Measurements from ENCODE around the gene HTR4.
"Not testable (repeated sequence)": the region's sequence is repeated elsewhere in the genome, so short reads cannot be mapped to it uniquely, and the experiment has no call there.

The HTR4 gene, protein sequence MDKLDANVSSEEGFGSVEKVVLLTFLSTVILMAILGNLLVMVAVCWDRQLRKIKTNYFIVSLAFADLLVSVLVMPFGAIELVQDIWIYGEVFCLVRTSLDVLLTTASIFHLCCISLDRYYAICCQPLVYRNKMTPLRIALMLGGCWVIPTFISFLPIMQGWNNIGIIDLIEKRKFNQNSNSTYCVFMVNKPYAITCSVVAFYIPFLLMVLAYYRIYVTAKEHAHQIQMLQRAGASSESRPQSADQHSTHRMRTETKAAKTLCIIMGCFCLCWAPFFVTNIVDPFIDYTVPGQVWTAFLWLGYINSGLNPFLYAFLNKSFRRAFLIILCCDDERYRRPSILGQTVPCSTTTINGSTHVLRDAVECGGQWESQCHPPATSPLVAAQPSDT

DNA sequence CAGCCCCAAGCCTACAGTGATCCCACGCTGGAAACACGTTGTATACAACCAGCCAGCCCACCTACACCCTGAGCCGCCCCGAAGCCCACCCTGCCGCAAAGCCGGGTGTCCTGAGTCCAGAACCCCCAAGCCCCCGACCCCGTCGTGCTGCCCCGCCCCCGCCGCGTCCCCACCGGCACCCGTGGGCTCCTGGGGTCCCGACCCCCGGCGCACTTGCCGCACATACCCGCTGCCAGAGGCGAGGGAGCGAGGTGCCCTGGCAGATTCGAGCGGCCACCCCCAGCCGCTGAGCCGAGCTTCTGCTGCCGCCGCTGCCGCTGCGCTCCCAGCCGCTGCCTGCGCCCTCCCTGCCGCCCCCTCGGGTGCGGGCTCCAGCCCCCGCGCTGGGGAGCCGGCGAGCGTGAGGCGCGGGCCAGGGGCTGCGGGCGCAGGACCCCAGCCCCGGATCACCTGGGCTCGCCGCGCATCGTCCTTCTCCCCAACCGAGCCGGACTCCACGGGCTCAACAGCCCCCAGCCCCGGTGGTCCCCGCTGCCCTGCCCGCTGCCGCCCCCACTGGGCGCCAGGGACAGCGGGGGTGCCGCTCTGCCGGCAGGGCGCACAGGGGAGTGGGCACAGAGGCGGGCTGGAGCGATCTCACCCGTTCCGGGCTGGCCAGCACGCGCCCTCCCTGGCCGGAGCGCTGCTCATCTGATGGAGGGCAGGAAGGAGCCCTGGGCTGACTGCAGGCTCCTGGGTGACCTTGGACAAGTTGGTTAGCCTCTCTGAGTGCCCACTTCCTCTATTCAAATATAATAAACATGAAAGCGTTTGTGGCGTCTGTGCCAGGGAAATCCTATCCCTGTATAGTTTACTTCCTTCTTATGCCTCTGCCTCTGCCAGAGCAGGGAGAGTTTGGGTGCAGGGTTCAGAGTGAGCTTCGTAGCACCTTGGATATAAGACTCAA is at the start of gene HTR4:
HTR4 (minus strand) TSS at position 692 of the 946 bp plus-strand sequence. CDS start 17,513 bp downstream, outside the sequence.
- peak; percentile 16 for DNase-seq

DNA sequence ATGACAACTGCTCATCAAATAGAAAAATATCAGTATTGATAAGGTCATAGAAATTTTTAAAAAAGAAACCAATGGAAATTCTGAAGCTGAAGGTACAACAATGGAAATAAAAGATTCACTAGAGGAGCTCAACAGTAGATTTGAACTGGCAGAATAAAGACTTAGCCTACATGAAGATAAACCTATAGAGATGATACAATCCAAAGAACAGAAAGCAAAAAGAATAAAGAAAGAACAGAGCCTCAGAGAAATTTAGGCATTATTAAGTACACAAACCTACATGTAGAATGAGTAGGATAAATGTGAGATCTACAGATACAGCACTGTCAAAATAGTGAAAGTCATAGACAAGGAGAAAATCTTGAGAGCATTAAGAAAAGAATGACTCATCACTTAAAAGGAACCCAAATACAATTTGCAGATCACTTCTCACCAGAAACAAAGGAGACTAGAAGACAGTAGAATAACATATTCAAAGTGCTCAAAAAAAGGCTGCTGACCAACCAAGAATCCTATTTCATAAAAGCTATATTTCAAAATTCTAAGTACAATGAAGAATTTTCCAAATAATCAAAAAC is 47.8 kb upstream of the HTR4 start:
- no peak for DNase-seq

DNA sequence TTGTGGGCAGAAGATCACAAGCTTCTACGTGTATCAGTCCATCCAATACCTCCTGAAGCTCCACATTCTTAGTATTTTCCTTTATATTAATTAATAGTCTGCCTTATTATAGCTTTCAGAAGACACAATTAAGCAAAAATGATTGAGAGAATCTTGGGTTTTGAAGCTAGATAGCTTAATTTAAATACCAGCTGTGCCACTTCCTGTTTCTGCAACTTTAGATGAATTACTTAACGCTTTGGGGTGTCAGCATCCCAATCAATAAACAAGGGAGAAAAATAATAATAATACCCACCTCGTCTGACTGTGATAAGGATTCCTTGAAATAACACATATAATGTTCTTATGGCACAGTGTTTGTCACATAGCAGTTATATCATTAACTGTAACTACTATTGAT is 44.7 kb upstream of the HTR4 start:
- no peak for DNase-seq

DNA sequence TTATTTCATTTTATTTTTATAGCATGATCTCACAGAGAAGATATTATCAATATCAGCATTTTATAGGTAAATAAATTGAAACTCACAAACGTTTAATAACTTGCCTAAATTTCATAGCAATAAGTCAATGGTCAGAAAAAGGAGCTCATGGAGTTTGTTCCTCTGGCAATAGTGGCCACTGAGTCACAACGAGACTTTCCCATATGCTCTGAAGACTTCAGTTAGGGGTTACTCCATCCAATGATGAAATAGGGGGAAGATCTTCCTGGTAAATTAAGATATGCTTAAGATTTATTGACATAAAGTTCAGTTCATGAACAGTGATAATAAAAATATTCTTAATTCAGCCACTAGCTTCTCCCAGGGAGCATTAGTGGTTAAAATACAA is 43.5 kb upstream of the HTR4 start:
- DNase-seq, result no peak

DNA sequence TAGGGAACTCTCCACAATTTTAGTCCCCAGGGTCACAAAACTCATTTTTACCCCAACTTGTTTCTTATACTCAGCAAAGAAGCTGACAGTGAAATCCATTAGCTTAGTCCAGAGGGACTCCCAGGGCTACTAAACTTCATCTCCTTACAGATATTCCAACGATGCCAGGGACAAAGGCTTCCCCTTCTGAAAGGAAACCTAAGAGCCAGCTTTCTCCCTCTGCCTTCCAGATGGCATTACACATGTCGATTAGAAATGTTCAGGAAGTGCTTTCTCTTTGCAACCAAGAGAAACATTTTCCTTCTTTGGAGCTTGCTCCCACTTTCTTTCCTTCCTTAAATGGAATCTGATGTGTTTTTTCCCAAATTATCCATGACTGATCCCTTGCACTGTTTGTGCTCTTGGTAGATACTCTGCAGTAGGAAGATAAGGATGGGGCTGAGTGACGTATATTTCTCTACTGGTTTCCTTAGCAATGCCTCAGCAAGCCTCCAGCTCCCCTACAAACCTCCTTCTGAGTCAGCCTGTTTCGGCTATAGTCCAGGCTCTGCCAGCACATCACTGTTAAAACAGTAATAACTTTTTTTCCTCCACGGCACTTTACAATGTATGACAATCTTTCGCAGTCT is 43.0 kb upstream of the HTR4 start:
- DNase-seq, result no peak

DNA sequence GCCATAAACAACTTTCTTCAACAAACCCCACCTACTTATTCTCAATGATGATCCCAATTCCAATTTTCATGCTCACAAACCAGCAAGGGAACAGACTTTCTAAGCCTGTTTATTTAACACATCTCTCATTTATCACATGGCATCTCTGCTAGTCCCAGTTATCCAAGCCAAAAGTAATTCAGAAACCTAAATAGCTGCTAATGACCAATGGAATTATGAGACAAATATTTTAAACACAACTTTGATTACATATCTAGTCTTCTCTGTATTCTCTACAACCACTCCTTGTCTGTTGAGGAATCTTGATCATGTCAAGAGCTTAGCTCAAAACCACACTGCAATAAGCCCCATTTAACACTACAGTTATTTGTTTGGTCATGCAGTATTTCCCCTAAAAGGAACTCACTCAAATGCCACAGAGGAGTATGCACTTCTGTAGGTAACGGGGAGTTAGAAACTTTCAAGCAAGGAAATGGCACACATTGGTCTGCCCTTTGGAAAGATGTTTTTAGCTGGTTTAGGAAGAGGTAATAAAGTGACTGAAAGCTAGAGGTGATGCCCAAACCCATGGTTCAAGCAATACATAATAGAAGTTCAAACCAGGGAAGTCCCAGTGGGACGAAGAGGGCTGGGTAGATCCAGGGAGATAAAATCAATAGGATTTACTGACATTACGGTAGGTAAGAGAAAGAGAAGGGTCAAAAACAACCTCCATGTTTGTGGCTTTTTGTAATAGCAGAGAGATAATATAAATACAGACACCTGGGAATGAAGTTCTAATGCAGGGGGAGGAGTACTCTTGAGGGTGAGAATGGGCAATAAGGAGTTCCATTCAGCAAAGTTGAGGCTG is 42.1 kb upstream of the HTR4 start:
- no peak for DNase-seq

DNA sequence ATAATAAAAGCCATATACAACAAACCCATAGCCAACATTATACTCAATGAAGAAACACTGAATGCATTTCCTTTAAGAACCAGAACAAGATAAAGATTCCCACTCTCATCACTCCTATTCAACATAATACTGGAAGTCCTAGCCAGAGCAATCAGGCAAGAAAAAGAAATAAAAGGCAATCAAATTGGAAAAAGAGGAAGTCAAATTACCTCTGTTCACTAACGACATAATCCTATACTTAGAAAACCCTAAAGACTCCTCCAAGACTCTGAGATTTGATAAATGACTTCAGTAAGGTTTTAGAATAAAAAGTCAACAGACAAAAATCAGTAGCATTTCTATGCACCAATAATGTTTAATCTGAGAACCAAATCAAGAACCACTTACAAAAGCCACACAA is 36.6 kb upstream of the HTR4 start:
- DNase-seq, result no peak

DNA sequence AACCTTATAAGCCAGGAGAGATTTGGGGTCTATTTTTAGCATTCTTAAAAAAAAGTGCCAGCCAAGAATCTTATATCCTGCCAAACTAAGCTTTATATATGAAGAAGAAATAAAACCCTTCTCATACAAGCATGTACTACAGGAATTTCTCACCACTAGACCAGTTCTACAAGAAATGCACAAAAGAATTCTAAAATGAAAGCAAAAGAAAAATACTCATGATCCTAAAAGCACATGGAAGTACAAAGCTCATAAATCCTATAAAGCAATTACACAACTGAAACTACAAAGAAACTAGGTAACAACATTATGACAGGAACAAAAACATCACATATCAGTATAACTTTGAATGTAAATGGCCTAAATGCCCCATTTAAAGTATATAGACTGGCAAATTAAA is 34.5 kb upstream of the HTR4 start:
- DNase-seq, result no peak

DNA sequence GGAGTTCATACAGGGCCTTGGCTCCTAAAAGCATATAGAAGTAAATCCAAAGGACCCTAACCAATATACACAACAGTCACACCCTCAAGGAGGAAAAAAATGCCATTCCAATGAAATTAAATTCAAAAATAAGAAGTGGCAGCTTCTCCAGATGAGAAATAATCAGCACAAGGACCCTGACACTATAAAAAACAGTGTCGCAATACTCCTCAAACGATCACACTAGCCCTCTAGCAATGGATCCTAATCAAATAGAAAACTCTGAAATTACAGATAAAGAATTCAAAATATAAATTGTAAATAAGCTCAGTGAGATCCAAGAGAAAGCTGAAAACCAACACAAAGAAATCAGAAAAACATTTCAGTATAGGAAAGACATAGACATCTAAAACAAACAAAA is 33.5 kb upstream of the HTR4 start:
- no peak for DNase-seq

DNA sequence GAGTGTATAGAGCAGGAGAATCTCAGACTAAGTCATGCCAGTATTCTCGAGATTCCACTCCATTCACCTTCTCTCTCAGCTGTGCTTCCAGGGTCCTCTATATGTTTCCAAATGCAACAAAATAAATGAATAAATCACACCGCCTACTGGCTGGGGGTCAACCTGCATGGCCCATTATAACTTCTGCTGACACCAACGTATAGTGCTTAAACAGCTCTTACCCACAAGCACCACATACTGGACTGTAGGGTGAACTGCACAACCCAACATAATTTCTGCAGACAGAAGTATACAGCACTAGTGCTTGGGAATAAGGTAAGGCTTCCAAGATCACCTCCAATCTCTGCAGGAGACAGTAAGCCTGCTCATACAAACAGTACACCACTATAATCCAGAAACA is 33.1 kb upstream of the HTR4 start:
- no peak for DNase-seq

DNA sequence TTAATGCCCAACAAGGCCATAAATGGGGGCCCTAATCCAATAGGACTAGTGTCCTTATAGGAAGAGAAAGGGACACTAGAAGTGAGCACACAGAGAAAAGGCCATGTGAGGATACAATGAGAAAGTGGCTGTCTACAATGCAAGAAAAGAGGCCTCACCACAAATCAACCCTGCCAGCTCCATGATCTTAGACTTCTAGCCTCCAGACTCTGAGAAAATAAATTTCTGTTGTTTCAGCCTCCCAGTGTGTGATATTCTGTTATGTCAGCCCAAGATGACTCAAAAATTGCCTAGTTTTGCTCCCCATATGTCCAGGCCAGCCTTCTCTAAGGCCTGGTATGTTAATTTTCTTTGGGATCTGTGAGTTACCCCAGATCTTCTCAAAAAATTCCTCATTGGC is 32.3 kb upstream of the HTR4 start:
- DNase-seq, result no peak

DNA sequence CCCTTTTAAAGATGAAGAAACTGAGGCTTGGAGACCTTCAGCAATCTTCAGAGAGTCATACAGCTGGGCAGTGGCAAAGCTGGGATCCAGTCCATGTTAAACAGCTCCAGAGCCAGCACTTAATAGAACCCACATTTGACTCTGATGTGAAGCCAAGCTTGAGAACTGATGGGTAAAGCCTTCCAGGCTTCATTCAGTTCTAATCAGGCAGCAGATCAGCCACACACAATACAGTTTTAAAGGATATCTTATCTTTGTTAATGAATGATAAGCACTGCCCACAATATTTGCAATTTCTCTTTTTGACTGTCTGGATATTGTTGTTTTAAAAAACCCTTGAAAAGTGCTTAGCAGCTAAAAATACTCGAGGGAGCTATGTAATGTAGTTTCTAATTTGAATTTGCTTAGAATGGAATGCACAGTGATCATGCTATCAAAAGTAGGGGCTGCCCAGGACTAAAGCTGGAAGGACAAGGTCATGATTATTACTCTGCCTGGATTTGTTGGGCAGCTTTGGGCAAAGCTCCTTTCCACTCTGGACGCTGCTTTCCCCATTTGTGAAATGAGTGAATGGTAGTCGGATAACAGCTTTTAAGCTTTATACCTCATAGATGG is 31.3 kb upstream of the HTR4 start:
- no peak for DNase-seq

DNA sequence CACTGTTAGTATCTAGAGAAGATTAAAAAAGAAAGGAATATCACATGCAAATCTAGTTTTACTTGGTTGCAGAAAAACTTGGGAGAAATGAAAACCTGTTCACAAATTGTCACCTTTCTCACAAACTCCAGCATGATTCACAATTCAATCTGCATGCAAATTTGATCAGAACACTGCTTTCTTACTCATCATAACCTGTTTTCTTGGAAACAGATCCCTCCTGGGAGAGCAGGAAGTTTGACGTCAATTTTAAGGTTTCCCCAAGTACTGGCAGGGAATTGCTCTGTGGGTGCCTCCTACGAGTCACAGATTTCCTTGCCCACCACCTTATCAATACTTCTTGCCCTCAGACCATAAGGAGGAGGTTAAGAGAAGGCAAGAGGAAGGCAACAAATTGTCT is 30.2 kb upstream of the HTR4 start:
- no peak for DNase-seq

DNA sequence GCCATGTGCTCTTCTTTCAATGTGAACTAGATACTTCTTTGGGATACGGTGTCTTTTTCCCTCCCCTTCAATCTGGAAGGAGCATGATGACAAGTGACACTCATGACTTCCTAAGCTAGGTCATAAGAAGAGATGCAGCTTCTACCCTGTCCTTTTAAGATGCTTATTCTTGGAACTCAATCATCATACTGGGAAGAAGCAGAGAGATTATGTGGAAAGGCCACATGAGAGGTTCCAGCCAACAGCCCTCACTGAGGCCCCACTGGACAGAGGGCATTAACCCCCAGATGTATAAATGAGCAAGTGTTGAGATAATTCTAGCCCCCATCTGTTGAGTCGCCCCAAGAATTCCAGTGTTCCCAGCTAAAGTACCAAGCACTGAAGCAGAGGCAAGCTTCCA is 29.3 kb upstream of the HTR4 start:
- no peak for DNase-seq

DNA sequence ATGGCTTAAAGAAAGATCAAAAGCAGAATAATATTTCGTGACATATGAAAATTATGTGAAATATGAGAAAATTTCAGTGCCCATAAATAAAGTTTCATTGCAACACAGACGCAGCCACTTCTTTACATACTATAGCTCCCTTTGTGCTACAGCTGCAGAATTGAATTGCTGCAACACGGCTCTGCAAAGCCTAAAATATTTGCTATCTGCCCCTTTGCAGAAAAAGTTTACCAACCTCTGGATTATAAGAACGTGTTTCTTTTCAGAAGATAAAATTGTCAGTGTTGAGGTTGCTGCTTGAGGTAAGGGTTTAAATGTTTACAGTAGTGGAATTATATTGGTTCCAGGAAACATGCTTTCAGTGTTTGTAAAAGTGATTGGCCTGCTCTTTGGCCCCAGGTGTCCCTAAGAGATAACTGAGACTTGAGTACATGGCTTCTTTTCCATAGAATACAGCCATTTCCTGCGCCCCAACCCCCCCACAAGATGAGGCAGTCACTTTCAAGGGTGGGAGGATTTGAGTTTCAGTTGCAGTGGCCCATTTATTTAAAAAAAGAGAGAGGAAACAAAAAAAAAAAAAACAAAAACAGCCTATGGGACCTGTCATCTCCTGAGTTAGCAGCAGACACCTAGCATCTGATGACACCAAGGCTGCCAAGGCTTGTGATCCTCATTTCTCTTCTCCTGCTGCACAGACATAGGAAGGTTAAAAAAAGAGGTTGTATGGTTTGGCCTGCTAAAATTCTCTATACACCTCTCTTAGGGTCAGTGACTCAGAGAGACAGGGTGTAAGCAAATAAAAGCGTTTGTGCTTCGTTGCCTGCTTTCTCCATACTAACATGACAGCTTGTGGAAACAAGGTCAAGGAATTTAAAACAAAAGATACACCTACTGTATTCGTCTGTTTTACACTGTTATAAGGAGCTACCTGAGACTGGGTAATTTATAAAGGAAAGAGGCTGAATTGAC is 28.0 kb upstream of the HTR4 start:
- no peak for DNase-seq

DNA sequence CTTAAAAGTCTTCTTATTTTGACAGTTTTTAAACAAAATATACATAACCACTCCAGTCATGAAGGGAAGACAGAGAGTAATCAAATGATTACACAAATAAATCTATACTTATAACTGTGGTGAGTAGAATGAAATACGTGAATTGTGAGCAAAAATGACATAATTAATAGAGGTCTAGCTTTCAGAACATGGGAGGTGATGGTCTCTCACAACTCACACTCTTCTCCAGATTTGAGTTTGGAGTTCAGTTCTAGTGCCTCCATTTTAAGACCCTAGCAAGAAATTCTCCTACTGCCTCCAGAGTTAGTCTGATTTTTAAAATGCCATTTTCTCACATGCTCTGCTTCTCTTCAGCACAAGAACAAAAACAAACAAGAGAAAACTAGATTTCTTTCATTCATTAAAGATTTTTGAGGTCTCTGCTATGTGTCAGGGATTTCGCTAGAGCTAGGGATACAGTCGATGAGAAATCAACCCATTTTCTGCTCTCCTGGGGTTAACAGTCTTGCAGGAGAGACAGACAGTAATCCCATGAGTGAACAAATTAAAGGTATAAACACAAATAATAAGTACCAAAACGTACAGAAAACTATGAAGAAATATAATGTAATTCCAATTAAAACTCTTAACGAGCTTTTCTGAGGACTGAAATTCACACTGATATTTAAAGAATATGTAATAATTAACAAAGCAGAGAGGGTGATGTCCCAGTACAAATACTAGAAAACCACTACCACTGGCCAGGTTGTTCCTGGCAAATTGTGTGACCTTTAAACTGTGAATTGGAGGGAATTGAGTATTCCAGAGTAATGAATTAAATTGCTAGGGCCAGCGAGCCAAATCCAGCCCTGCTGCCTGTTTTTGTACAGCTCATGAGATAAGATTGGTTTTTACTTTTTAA is 27.1 kb upstream of the HTR4 start:
- DNase-seq, result no peak

DNA sequence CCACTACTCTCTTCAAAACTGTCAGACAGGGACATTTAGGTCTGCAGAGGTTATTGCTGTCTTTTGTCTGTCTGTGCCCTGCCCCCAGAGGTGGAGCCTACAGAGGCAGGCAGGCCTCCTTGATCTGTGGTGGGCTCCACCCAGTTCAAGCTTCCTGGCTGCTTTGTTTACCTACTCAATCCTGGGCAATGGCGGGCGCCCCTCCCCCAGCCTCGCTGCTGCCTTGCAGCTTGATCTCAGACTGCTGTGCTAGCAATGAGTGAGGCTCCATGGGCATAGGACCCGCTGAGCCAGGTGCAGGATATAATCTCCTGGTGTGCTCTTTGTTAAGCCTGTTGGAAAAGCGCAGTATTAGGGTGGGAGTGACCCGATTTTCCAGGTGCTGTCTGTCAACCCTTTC is 19.4 kb upstream of the HTR4 start:
- DNase-seq, result not testable (repeated sequence)

DNA sequence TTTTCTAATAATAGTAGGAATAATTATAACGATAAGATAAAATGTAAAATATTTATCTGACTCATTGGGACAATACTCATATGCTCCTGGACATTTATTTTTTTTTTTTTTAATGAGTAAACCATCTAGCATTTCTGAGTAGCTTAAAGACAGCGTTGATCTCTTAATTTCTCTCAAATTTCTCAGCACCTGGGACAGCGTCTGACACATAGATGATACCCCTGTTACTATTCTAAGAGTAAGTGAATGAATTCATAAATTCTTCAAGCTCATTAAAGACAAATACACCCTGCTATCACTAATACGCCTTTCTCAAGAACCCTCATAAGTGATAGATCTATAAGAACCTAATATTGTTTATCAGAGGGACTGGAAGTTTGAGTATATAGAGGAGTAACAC is 12.0 kb upstream of the HTR4 start:
- no peak for DNase-seq

DNA sequence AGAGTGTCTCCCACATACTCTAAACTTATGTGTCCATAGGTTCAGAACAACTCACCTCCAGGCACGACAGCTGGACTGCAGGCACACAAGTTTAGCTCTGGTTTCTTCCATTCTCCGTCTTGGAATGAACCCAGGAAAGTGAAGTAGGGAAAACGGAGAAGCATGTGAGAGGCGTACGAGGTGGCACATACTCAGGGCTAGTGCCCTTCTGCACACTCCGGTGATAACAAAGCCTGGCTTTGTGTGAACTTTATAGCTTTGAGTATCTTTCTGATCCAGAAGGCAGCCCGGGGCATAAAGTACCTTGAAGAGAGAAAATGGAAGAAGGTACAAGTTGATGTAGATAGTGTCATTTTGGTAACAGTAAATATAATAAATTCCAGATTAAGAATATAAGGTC is 11.1 kb upstream of the HTR4 start:
- no peak for DNase-seq

DNA sequence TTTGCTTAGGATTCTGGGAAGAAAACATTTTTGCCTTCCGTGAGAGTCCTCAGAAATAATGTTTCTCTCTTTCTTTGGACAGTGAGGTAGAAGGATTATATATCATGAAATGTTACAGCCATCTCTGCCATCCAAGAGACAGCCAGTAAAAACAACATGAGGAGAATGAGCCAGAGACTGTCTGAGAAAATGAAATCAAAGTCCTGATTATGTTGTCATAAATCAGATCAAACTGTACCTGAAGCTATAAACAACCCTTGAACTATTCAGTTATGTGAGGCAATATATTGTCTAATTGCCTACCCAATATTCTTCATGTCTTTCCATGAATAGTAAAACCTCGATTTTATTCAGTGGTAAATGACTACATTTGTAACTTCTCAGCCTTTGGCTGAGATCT is 9.2 kb upstream of the HTR4 start:
- DNase-seq, result no peak

All from NCI-H1092 treated with DMSO at 0.1 percent for 48 hours (cell line).